K562 (cell line): Measurements from ENCODE around the gene SERTAD3. TPM values are rescaled to one million over a fixed set of nuclear protein-coding genes. Genes with fewer than 3 reads are reported as not detected.

Source experiments
- ATF2 ChIP-seq: sonication (generic); formaldehyde crosslinking; IDR thresholded peaks from 2 replicates; pipeline ENCODE4 v1.8.1; 2022; ENCODE audit warnings: missing genetic modification reagents
- BHLHE40 ChIP-seq: IDR thresholded peaks from 2 replicates; pipeline ENCODE4 v1.6.1; 2011; ENCODE audit warnings: low read length, improper control_type of control experiment
- COPS2 ChIP-seq: fragments of 450-650 bp; conservative IDR thresholded peaks from 2 replicates; pipeline ENCODE4 v1.6.1; 2016; ENCODE audit warnings: mild to moderate bottlenecking, moderate library complexity
- E2F1 ChIP-seq: sonication (generic); formaldehyde crosslinking; IDR thresholded peaks from 2 replicates; pipeline ENCODE4 v1.8.1; 2023; ENCODE audit warnings: mild to moderate bottlenecking, missing genetic modification reagents, moderate library complexity
- HMG20B ChIP-seq: fragments of 250-450 bp; sonication (Bioruptor Pico); IDR thresholded peaks from 2 replicates; pipeline ENCODE4 v1.5.0; 2021; ENCODE audit warnings: mild to moderate bottlenecking
- MAFF ChIP-seq: IDR thresholded peaks from 2 replicates; pipeline ENCODE4 v1.6.1; 2012; ENCODE audit warnings: low read length, improper control_type of control experiment
- MEF2A ChIP-seq: IDR thresholded peaks from 2 replicates; pipeline ENCODE4 v1.6.1; 2011; ENCODE audit warnings: low read depth, mild to moderate bottlenecking, low read length, moderate library complexity; ENCODE audit not compliant: control insufficient read depth
- PRPF4 ChIP-seq: fragments of 200-400 bp; formaldehyde crosslinking; IDR thresholded peaks from one replicate; pipeline ENCODE4 v1.6.1; 2017; ENCODE audit warnings: low read length, low read depth, mild to moderate bottlenecking; ENCODE audit not compliant: insufficient read depth, poor library complexity, severe bottlenecking
- SMAD2 ChIP-seq: fragments of 150-350 bp; IDR thresholded peaks from 2 replicates; pipeline ENCODE4 v1.6.1; 2014; ENCODE audit warnings: low read depth, mild to moderate bottlenecking, low read length
- STAT5A ChIP-seq: IDR thresholded peaks from 2 replicates; pipeline ENCODE4 v1.6.1; 2012; ENCODE audit warnings: low read length, inconsistent platforms, borderline replicate concordance
- TAF7 ChIP-seq: fragments of 450-650 bp; IDR thresholded peaks from 2 replicates; pipeline ENCODE4 v1.6.1; 2016; ENCODE audit warnings: missing genetic modification characterization, missing compliant biosample characterization
- TFAP4 ChIP-seq: sonication (generic); formaldehyde crosslinking; IDR thresholded peaks from 2 replicates; pipeline ENCODE4 v1.8.0; 2022; ENCODE audit warnings: missing genetic modification reagents, mild to moderate bottlenecking, moderate library complexity, borderline replicate concordance
- ZBTB1 ChIP-seq: sonication (generic); formaldehyde crosslinking; IDR thresholded peaks from 2 replicates; pipeline ENCODE4 v1.8.1; 2023; ENCODE audit warnings: missing genetic modification reagents, low read depth, mild to moderate bottlenecking, borderline replicate concordance
- ZNF146 ChIP-seq: IDR thresholded peaks from one replicate; pipeline ENCODE4 v1.6.1; 2018; ENCODE audit warnings: missing compliant biosample characterization; ENCODE audit not compliant: unreplicated experiment
- ZNF57 ChIP-seq: fragments of 450-650 bp; formaldehyde crosslinking; IDR thresholded peaks from 2 replicates; pipeline ENCODE4 v1.4.0; 2020; ENCODE audit warnings: mild to moderate bottlenecking, moderate library complexity
- ZNF586 ChIP-seq: fragments of 450-650 bp; formaldehyde crosslinking; conservative IDR thresholded peaks from 2 replicates; pipeline ENCODE4 v1.4.0; 2020; ENCODE audit warnings: mild to moderate bottlenecking, moderate library complexity
- polyA plus RNA-seq, 8 experiments: library from polyadenylated mRNA; depleted of rRNA in 4 of 8; stranded (reverse) in 5 of 8; unstranded in 3 of 8; fragments of >200 nt; fragmentation: Nextera tagmentation in 2 of 8; fragmentation: Illumina TruSeq in 1 of 8; extraction: Ambion mirVana in 2 of 8; extraction: Trizol in 1 of 8; gene quantifications; 2 replicates each; pipeline versions ENCODE4 v1.2.1 to v1.2.3, GENCODE V29; 2011 to 2014; ENCODE audit warnings: inconsistent platforms in 1 of 8, missing spikeins in 1 of 8
- total RNA-seq, 7 experiments: library from RNA; depleted of rRNA in 6 of 7; stranded (reverse); fragments of >200 nt in 6 of 7; fragmentation: Illumina TruSeq in 2 of 7; extraction: Trizol in 2 of 7; gene quantifications; 2 replicates each; pipeline versions ENCODE4 v1.2.1 to v1.2.3, GENCODE V29; 2011 to 2021; ENCODE audit warnings: low replicate concordance in 1 of 7

The SERTAD3 gene
- total and polyA plus RNA-seq, 9 of the 15 experiments (the other 6 are each of a cell fraction or from before 2014, with no cell fraction given) = 5.4 to 28.9 (median 17.5) TPM

- no peak for TF ChIP-seq TAF7 (tag)
- peak; percentile 88 for TF ChIP-seq TFAP4 (CRISPR knock-in tag)
- no peak for TF ChIP-seq E2F1 (CRISPR knock-in tag)
- no peak for TF ChIP-seq COPS2
- TF ChIP-seq PRPF4 = no peak
- TF ChIP-seq ZNF146 (CRISPR knock-in tag) = no peak
- TF ChIP-seq ZNF586 (CRISPR knock-in tag) = no peak
- TF ChIP-seq SMAD2 = no peak
- no peak for TF ChIP-seq ATF2 (CRISPR knock-in tag)
- no peak for TF ChIP-seq MEF2A
- peak; percentile 80; the same call in 1 of the 2 replicates for TF ChIP-seq ZBTB1
- no peak for TF ChIP-seq STAT5A
- TF ChIP-seq MAFF = no peak
- TF ChIP-seq HMG20B (CRISPR knock-in tag) = no peak
- peak; percentile 100 for TF ChIP-seq BHLHE40
- TF ChIP-seq ZNF57 (CRISPR knock-in tag) = no peak
Observed at GRCh38 chr19:40420766-40421765, 23.1 kb downstream of the SERTAD3 start (continued).
